ENCODE results near the gene FCRL4.

The FCRL4 gene

DNA sequence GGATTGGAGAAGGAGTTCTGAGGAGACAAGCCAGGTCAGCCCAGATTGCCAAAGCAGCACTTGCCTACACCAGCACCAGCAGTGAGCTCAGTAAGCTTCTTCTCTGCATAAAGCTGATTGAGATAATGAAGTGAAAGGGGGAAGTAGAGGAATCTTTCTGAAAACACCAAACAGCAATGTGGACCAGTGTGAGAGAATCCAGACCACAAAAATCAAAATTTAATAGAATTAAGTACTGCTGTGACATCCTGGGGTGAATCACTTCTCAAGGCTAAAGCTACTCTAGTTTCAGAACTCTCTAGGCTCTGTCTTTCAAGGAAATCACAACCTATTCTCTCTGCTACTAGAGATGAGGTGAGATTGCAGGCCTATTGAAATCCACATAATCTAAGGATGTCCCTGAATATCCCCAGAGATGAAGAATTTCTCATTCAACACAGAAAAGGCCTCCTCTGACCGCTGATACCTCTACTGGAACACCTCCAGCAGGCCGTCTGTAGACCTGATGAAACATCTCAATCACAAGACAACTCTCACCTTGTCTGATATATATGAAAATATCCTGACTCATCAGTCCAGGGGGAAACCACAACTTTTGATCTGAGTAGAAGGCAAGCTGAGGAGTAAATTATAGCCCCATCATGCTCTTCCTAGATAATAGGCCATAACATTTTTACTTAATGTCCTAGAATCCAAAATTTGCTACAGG lies at the start of gene FCRL4:
Gene FCRL4 (minus strand): TSS at position 127 of the 709 bp plus-strand sequence. CDS start 141 bp downstream, outside the sequence.
- DNase-seq = no peak
- no peak within 1 kb of the TSS for H3K4me3 Mint-ChIP-seq

DNA sequence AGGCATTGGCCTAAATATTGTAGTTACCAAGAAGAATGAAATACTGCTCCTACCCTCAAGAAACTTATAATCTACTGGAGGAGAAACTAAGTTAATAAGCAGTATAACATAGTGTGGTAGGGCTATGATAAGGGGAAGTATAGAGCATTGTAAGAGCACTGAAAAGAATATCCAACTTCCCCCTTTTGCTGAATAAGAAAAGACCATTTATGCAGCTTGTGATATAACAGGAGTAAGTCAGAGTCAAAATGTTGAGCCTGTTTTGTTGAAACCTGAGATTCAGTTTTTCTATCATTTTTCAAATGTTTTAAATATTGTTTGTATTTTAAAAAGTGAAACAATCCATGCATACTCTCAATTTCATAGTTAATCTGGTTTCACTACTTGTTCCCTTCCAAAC lies 48.3 kb upstream of the FCRL4 start:
- DNase-seq (no peak), ATAC-seq (no peak)
- Mint-ChIP-seq H3K4me1 (peaks cover 2% of the 10 kb centered on the region), H3K27me3 (peaks cover 6% of the 10 kb centered on the region), H3K4me3 (no peak overlapping the region), H3K9me3 (no peaks in the 10 kb centered on the region), H3K27ac (no peak overlapping the region), H3K36me3 (ENCODE audit: low read depth) (no peaks in the 10 kb centered on the region)

More for the DNA sequence above, at the start of gene FCRL4:
- peaks cover 18% of the 10 kb centered on the region for H3K4me1 Mint-ChIP-seq
- no peaks in the 10 kb centered on the region for H3K9me3 Mint-ChIP-seq
- no peaks in the 10 kb centered on the region for H3K36me3 Mint-ChIP-seq (ENCODE audit: low read depth)
- H3K27me3 Mint-ChIP-seq = peaks cover 24% of the 10 kb centered on the region
- ATAC-seq = peak; percentile 43
- no peak within 1 kb of the TSS for H3K27ac Mint-ChIP-seq

DNA sequence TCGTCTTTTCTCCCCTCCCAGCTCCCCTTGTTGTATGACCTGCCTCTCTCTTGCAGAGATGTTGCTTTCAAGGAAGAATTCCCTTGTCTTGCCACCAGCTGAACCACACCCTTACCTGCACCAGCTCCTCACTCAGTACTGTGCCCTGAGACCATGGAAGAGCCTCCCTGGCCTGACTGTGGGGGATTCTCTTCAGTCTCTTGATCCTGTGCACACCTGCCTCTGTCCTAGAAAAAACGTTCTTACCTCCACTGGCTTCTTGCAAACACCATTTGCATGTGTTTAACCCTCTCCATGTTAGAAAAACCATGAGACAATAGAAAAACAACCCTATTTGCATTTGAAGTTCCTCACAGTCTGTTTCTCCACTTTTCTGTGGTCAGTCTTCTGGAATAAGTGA lies 43.3 kb upstream of the FCRL4 start:
- H3K9me3 Mint-ChIP-seq = no peaks in the 10 kb centered on the region
- ATAC-seq (no peak), DNase-seq (no peak)
- H3K27ac Mint-ChIP-seq = no peak overlapping the region
- no peaks in the 10 kb centered on the region for H3K36me3 Mint-ChIP-seq (ENCODE audit: low read depth)
- H3K4me1 Mint-ChIP-seq = peaks cover 2% of the 10 kb centered on the region
- H3K4me3 Mint-ChIP-seq = no peak overlapping the region
- peaks cover 9% of the 10 kb centered on the region for H3K27me3 Mint-ChIP-seq

DNA sequence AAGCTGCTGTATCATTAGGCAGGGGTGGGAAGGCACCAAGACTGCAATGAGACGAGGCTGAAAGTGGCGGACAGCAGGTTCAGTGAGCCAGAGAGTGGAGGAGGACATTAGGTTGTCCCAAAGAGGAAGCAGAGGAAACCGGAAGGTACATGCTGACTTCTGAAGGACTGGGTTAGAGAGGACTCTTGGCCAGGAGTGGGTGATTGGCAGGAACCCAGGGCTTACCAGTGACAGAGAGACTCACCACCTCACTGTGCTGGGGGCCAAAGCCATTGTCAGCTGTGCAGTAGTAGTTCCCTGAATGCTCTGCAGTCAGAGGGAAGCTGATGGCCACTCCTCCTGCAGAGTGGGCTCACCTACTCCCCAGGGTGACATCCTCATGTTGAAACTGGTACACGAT lies 41.9 kb upstream of the FCRL4 start:
- ATAC-seq = no peak
- no peaks in the 10 kb centered on the region for H3K36me3 Mint-ChIP-seq (ENCODE audit: low read depth)
- DNase-seq = no peak
- no peak overlapping the region for H3K4me3 Mint-ChIP-seq
- no peaks in the 10 kb centered on the region for H3K4me1 Mint-ChIP-seq
- H3K27me3 Mint-ChIP-seq = peaks cover 9% of the 10 kb centered on the region
- no peaks in the 10 kb centered on the region for H3K9me3 Mint-ChIP-seq
- H3K27ac Mint-ChIP-seq = no peak overlapping the region

DNA sequence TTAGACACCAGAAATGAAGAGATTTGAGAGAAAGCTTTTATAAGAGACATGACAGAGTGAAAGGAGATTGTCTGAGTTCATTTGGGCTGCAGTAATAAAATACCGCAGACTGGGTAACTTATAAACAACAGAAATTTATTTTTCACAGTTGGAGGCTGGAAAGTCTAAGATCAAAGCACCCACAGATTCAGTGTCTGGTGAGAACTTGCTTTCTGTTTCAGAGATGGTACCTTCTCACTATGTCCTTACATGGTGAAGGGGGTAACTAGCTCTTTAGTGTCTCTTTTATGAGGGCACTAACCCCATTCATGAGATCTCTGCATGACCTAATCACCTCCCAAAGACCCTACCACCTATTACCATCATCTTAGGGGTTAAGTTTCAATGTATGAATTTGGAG lies 30.9 kb upstream of the FCRL4 start:
- Mint-ChIP-seq H3K27ac (no peak overlapping the region), H3K4me1 (peaks cover 6% of the 10 kb centered on the region), H3K36me3 (ENCODE audit: low read depth) (no peaks in the 10 kb centered on the region), H3K9me3 (peaks cover 8% of the 10 kb centered on the region), H3K27me3 (no peaks in the 10 kb centered on the region), H3K4me3 (no peak overlapping the region)
- ATAC-seq (no peak), DNase-seq (no peak)

DNA sequence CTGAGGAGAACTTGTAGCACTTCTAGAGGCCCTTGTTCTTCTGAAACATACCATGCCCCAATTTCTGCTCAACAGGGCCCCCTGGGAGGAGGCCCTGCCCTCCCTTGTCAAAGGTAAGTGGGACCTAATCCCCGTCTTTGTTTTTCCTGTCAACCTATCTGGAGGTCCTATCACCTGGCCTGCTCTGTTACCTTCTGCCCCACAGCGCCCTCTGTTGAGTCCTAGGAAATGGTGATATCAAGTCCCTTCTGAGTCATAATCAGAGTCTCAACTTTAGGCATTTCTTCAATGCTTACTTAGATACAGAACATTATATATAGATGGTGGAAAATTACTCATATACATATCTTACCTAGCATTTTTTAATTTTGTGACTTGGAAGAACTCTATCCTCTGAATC lies 28.2 kb upstream of the FCRL4 start:
- peaks cover 6% of the 10 kb centered on the region for H3K4me1 Mint-ChIP-seq

DNA sequence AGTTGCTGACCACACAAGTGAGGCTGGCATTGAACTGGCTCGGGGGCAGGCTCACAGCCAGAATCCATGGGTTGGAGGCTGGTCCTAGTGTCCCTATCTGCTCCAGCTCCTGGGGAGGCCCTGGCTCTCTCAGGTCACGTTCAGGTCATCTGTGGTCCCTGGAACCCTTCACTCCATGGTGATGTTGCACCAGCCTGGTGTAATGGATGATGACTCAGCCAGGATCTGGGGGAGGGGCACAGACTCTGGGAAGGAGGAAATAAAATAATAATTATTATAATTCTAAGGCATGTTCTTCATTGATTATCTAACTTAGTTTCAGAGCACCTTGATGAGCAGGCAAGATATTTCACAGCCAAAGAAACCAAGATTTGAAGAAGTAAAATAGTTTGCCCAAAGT lies 26.6 kb upstream of the FCRL4 start:
- no peaks in the 10 kb centered on the region for H3K36me3 Mint-ChIP-seq (ENCODE audit: low read depth)
- peaks cover 4% of the 10 kb centered on the region for H3K4me1 Mint-ChIP-seq
- no peak for ATAC-seq
- no peaks in the 10 kb centered on the region for H3K27me3 Mint-ChIP-seq
- H3K27ac Mint-ChIP-seq = no peak overlapping the region
- no peak for DNase-seq
- H3K4me3 Mint-ChIP-seq = no peak overlapping the region
- H3K9me3 Mint-ChIP-seq = no peaks in the 10 kb centered on the region

More for the DNA sequence above, 28.2 kb upstream of the FCRL4 start:
- Mint-ChIP-seq H3K9me3 (no peaks in the 10 kb centered on the region), H3K27me3 (no peaks in the 10 kb centered on the region), H3K27ac (no peak overlapping the region), H3K36me3 (ENCODE audit: low read depth) (no peaks in the 10 kb centered on the region), H3K4me3 (no peak overlapping the region)
- peak; percentile 19 for DNase-seq
- no peak for ATAC-seq

DNA sequence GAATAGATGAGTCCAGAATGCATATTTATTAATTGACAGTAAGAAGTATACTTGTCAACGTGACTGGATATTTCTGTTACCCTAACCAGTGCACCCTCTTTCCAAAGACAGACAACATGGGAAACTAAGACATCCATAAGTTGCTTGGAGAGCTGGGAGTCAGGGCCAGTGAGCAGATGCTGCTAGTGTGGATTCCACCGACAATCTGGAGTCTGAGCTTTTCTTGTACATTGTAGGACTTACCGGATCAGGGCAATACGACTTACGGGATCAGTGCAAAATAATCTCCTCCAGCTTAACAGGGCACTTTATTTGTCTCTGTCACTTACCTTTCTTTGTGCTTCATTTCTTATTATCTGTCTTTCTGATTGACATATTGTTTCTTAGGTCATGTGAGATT lies 24.6 kb upstream of the FCRL4 start:
- Mint-ChIP-seq H3K4me3 (no peak overlapping the region), H3K27ac (no peak overlapping the region), H3K4me1 (no peaks in the 10 kb centered on the region), H3K27me3 (no peaks in the 10 kb centered on the region), H3K36me3 (ENCODE audit: low read depth) (no peaks in the 10 kb centered on the region), H3K9me3 (no peaks in the 10 kb centered on the region)
- DNase-seq = no peak
- ATAC-seq = no peak

DNA sequence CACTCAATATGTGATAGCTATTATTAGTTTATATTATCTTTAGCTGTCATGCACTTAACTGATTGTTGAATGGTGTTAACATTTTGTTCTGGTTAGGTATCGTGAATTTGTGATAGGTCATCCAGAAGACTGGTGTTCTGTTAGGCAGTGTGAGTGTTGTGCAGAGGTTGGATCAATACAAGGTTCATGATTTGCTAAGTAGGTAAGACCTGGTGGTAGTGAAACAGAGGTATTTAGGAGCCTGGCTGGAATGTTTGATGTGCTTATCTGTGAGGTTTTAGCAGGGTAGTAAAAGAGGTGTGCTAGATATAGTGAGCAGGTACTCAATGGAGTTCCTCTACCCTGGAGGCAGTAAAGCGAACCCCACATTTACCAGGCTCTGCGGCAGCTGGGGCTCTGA lies 20.3 kb upstream of the FCRL4 start:
- Mint-ChIP-seq H3K9me3 (no peaks in the 10 kb centered on the region), H3K27me3 (no peaks in the 10 kb centered on the region), H3K27ac (no peak overlapping the region), H3K4me1 (no peaks in the 10 kb centered on the region), H3K4me3 (no peak overlapping the region), H3K36me3 (ENCODE audit: low read depth) (no peaks in the 10 kb centered on the region)
- no peak for ATAC-seq
- DNase-seq = no peak

DNA sequence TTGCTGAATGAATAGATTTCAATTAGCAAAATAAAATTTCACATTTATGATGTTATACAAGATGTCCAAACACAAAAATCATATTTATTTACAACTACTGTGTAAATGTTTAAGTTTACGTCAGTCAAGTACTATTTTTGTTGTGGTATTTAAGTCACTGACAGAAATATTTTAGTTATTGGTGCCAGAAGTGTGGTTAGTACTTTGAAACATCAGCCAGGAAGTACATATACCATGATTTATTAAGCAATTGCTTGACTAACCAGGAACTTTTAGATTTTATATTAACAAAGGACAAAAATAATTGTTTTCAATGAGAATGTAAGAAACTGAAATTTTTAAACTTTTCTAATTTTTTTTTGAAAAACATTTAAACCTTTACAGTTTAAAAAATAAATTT lies 2.4 kb upstream of the FCRL4 start:
- no peak for ATAC-seq
- H3K27me3 Mint-ChIP-seq = peaks cover 26% of the 10 kb centered on the region
- H3K9me3 Mint-ChIP-seq = no peaks in the 10 kb centered on the region
- H3K4me3 Mint-ChIP-seq = no peak overlapping the region
- no peaks in the 10 kb centered on the region for H3K36me3 Mint-ChIP-seq (ENCODE audit: low read depth)
- peaks cover 18% of the 10 kb centered on the region for H3K4me1 Mint-ChIP-seq
- no peak for DNase-seq
- no peak overlapping the region for H3K27ac Mint-ChIP-seq

DNA sequence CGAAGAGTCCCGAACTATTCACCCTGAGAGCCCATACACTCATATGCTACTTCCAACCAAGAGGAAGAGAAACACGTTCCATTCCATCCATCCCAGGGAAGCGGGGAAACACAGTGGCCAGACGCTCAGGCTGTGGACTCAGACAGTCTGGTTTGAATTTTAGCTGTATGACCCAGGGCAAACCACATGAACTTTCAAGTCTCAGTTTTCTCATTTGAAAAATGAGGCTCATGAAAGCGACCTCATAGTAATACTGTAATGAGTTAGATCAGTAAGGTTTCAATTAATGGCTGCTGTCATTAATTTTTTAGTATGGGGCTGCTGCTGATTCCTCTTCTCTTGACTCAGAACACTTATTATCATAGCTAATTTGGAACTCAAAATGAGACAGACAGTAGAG lies 1.5 kb downstream of the FCRL4 start:
- H3K27ac Mint-ChIP-seq = no peak overlapping the region
- ATAC-seq (no peak), DNase-seq (no peak)
- peaks cover 17% of the 10 kb centered on the region for H3K27me3 Mint-ChIP-seq
- H3K36me3 Mint-ChIP-seq (ENCODE audit: low read depth) = no peaks in the 10 kb centered on the region
- peaks cover 18% of the 10 kb centered on the region for H3K4me1 Mint-ChIP-seq
- H3K4me3 Mint-ChIP-seq = no peak overlapping the region
- H3K9me3 Mint-ChIP-seq = no peaks in the 10 kb centered on the region

DNA sequence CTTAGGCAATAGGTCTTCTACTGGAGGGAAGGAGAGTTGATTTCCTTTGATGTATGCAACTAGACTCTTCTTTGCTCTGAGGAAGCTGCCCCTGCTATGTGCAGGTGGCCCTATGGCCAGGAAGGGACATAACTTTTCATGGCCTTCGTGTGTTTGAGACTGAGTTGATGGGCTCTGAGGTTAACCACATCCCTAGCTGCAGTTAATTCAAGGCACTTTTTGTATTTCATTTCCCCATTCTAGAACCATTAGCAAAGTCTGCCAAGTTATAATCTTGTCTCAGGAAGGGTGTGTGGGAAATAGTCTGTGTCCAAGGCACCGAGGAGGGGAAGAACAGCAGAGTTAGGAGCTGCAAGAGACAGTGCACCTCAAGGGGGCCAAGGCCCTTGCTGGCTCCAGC lies 2.5 kb downstream of the FCRL4 start:
- Mint-ChIP-seq H3K4me3 (no peak overlapping the region), H3K36me3 (ENCODE audit: low read depth) (no peaks in the 10 kb centered on the region), H3K27ac (no peak overlapping the region), H3K27me3 (peaks cover 11% of the 10 kb centered on the region), H3K9me3 (no peaks in the 10 kb centered on the region), H3K4me1 (peaks cover 18% of the 10 kb centered on the region)
- ATAC-seq (no peak), DNase-seq (no peak)

DNA sequence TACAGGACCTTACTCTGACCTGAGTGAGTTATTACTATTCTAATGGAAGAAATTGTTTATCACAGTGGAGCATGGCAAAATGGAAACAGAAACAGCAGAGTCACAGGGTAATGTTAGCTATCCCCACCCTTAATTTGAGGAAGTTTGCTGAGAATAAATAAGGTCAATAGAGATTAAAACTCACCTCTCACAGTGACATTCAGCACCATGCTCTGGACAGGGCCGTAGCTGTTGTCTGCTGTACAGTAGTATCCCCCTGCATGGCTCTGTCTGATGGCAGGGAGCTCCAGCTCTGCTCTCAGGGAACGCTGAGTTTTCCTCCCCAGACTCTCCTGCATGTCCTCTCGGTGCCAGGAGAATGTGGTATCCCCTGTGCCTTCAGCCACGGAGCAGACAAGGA lies 11.9 kb downstream of the FCRL4 start:
- ATAC-seq = no peak
- Mint-ChIP-seq H3K27me3 (peaks cover 7% of the 10 kb centered on the region), H3K9me3 (no peaks in the 10 kb centered on the region), H3K4me1 (peaks cover 6% of the 10 kb centered on the region), H3K36me3 (ENCODE audit: low read depth) (no peaks in the 10 kb centered on the region), H3K4me3 (no peak overlapping the region), H3K27ac (no peak overlapping the region)
- DNase-seq = no peak

DNA sequence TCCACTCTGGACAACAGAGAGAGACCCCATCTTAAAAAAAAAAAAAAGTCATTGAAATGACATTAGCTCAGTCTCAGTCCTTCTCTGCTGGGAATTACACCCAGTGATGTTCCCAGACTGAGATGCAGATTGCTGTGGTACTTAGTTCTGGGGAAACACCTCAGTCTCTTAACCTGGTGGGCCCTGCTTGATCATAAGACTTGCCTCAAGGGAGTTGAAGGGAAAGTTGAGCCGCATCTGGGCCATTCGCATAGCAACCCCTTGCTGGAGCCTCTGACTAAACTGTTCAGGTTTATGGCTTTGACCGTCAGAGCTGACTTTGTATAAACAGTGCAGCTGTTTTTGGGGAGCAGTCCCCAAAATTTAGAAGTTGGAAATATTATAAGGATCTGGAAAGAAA lies 13.4 kb downstream of the FCRL4 start:
- Mint-ChIP-seq H3K27ac (no peak overlapping the region), H3K27me3 (peaks cover 7% of the 10 kb centered on the region), H3K9me3 (no peaks in the 10 kb centered on the region), H3K4me1 (peaks cover 10% of the 10 kb centered on the region), H3K36me3 (ENCODE audit: low read depth) (no peaks in the 10 kb centered on the region), H3K4me3 (no peak overlapping the region)
- DNase-seq (no peak), ATAC-seq (no peak)

DNA sequence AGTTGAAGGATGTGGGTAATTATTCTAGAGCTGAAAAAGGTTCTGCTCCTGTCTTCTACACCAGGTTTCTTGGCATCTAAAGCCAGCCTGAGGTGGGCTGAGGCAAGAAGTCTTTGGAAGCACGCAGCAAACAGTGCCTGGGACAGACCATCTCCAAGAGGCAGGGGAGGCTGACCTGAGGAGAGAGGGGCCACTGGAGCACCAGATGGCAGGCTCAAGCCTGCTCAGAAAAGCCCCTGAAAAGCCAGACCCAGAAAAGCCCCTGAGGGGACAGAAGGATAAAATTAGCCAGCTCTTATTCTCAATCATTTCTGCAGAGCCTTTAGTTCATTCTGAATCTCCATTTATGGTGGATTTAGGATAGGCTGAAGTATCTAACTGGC lies 17.1 kb downstream of the FCRL4 start:
- Mint-ChIP-seq H3K27me3 (peaks cover 7% of the 10 kb centered on the region), H3K27ac (no peak overlapping the region), H3K9me3 (no peaks in the 10 kb centered on the region), H3K4me1 (peaks cover 10% of the 10 kb centered on the region), H3K4me3 (no peak overlapping the region), H3K36me3 (ENCODE audit: low read depth) (no peaks in the 10 kb centered on the region)
- ATAC-seq (no peak), DNase-seq (no peak)

Data from activated naive CD8-positive, alpha-beta T cell treated with anti-CD3 and anti-CD28 coated beads, Interleukin-2, amount 50 U/mL, for 24 hours (primary cell).